ENCODE data around the gene CALCA.

Gene CALCA

GRCh38 chr11:14949437-14950147 lies 22.6 kb downstream of the CALCA start:
- no peak for DNase-seq

GRCh38 chr11:14942745-14943144 lies 29.4 kb downstream of the CALCA start:
- no peak for DNase-seq

GRCh38 chr11:14938936-14939335 lies 33.2 kb downstream of the CALCA start:
- no peak for DNase-seq

DNA sequence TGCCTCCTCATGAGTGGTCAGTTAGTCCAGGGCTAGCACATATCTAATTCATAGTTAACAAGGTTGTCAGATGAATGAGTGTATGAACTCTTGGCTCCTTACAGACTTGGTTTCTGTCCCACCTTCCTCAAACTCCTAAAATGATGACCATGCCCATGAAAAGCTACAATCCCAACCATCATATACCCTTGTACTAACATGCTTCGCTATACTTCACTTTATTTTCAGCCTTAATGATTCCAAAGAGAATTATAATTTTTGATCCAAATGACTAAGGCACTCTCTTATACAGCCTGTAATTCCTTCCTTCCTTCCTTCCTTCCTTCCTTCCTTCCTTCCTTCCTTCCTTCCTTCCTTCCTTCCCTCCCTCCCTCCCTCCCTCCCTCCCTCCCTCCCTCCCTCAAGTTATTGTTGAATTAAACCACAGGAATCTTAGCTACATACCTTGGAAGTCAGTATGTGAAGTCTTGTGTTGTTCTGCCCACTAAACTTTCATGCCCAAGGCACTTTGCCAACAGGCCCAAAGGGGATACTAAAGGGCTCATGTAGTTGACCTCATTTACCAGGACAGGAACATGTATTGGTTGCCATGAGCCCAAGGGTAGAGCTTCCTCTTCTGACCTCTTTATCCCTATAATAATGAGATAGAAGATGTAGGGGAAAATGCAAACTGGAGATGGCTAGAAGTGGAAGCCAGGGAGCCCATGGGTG lies 37.4 kb downstream of the CALCA start:
- no peak for DNase-seq

DNA sequence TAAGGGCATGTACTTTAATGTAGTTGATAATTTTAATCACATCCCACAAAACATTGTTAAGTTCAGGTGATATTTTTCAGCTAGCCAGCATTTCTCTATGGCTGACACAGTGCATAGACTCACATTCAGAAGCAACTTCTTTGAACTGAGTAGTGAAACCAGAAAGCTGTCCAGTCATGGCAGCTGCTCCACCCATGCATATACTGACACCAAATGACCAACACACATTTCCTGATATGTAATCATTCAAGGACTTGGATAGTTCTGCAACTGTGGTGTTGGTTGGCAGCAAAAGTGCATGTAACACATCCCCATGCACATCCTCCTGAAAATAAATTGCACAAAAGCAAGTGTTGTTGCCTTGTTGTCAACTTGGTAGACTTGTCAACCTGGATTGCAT lies 39.7 kb downstream of the CALCA start:
- no peak for DNase-seq

- DNase-seq, result no peak
Observed at GRCh38 chr11:14930369-14930768, 41.8 kb downstream of the CALCA start.

GRCh38 chr11:14927146-14927545 lies 45.0 kb downstream of the CALCA start:
- DNase-seq, result no peak

GRCh38 chr11:14924318-14924717 lies 47.8 kb downstream of the CALCA start:
- DNase-seq, result no peak

Measured in hypothalamus (tissue), 51 donors.